IPS-18a (cell line): ENCODE measurements around the gene AGAP1.

Source experiments
- H3K27ac ChIP-seq: one replicate; pipeline ENCODE4 v1.5.1; 2013; ENCODE audit warnings: low read length
- H3K27me3 ChIP-seq: one replicate; pipeline ENCODE4 v1.6.1; 2013; ENCODE audit warnings: mild to moderate bottlenecking, low read length; ENCODE audit not compliant: control insufficient read depth, insufficient read depth
- H3K36me3 ChIP-seq: one replicate; pipeline ENCODE4 v1.6.1; 2013; ENCODE audit warnings: low read depth, low read length; ENCODE audit not compliant: control insufficient read depth
- H3K4me1 ChIP-seq: one replicate; pipeline ENCODE4 v1.6.1; 2013; ENCODE audit warnings: low read depth, low read length; ENCODE audit not compliant: control insufficient read depth
- H3K4me3 ChIP-seq: one replicate; pipeline ENCODE4 v1.5.1; 2013; ENCODE audit warnings: low read length
- H3K9ac ChIP-seq: one replicate; pipeline ENCODE4 v1.6.1; 2013; ENCODE audit warnings: mild to moderate bottlenecking, low read length, moderate library complexity
- H3K9me3 ChIP-seq: one replicate; pipeline ENCODE4 v1.6.1; 2013; ENCODE audit warnings: low read depth, low read length; ENCODE audit not compliant: control insufficient read depth

The AGAP1 gene

GRCh38 chr2:236156095-236156859, 662.4 kb downstream of the AGAP1 start:
- Histone ChIP-seq H3K27ac (no peak overlapping the region), H3K36me3 (no peaks in the 10 kb centered on the region), H3K9ac (no peak overlapping the region), H3K9me3 (peaks cover 3% of the 10 kb centered on the region), H3K27me3 (peaks cover 70% of the 10 kb centered on the region), H3K4me3 (no peak overlapping the region), H3K4me1 (peaks cover 20% of the 10 kb centered on the region)

- H3K27me3 ChIP-seq = peaks cover 76% of the 10 kb centered on the region
- H3K36me3 ChIP-seq = no peaks in the 10 kb centered on the region
- H3K9ac ChIP-seq = no peak overlapping the region
- H3K27ac ChIP-seq = no peak overlapping the region
- H3K4me1 ChIP-seq = peaks cover 20% of the 10 kb centered on the region
- no peak overlapping the region for H3K4me3 ChIP-seq
- peaks cover 3% of the 10 kb centered on the region for H3K9me3 ChIP-seq
These were observed 663.0 kb downstream of the AGAP1 start for GRCh38 chr2:236156860-236157194.

GRCh38 chr2:236157366-236157765, 663.5 kb downstream of the AGAP1 start:
- no peak overlapping the region for H3K4me3 ChIP-seq
- H3K36me3 ChIP-seq = no peaks in the 10 kb centered on the region
- peaks cover 23% of the 10 kb centered on the region for H3K4me1 ChIP-seq
- H3K9ac ChIP-seq = no peak overlapping the region
- H3K27ac ChIP-seq = no peak overlapping the region
- H3K9me3 ChIP-seq = peaks cover 3% of the 10 kb centered on the region
- H3K27me3 ChIP-seq = peaks cover 81% of the 10 kb centered on the region

- H3K27ac ChIP-seq = no peak overlapping the region
- peaks cover 87% of the 10 kb centered on the region for H3K27me3 ChIP-seq
- peaks cover 28% of the 10 kb centered on the region for H3K4me1 ChIP-seq
- no peak overlapping the region for H3K4me3 ChIP-seq
- no peaks in the 10 kb centered on the region for H3K9me3 ChIP-seq
- no peaks in the 10 kb centered on the region for H3K36me3 ChIP-seq
- no peak overlapping the region for H3K9ac ChIP-seq
These were observed 664.1 kb downstream of the AGAP1 start for GRCh38 chr2:236157815-236158498.

GRCh38 chr2:236158969-236159777, 665.3 kb downstream of the AGAP1 start:
- Histone ChIP-seq H3K4me3 (peak overlapping the region; percentile 31), H3K27ac (no peak overlapping the region), H3K36me3 (no peaks in the 10 kb centered on the region), H3K27me3 (peaks cover 99% of the 10 kb centered on the region), H3K9ac (no peak overlapping the region), H3K9me3 (no peaks in the 10 kb centered on the region), H3K4me1 (peaks cover 28% of the 10 kb centered on the region)

- peaks cover 31% of the 10 kb centered on the region for H3K4me1 ChIP-seq
- no peak overlapping the region for H3K4me3 ChIP-seq
- H3K9ac ChIP-seq = no peak overlapping the region
- H3K27me3 ChIP-seq = peaks cover 99% of the 10 kb centered on the region
- H3K36me3 ChIP-seq = no peaks in the 10 kb centered on the region
- no peak overlapping the region for H3K27ac ChIP-seq
- no peaks in the 10 kb centered on the region for H3K9me3 ChIP-seq
These were observed 665.9 kb downstream of the AGAP1 start for GRCh38 chr2:236159778-236160170.

- H3K27ac ChIP-seq = no peak overlapping the region
- H3K27me3 ChIP-seq = peaks cover 99% of the 10 kb centered on the region
- H3K36me3 ChIP-seq = peaks cover 1% of the 10 kb centered on the region
- H3K4me1 ChIP-seq = peaks cover 33% of the 10 kb centered on the region
- H3K9ac ChIP-seq = no peak overlapping the region
- no peaks in the 10 kb centered on the region for H3K9me3 ChIP-seq
- H3K4me3 ChIP-seq = no peak overlapping the region
These were observed 666.7 kb downstream of the AGAP1 start for GRCh38 chr2:236160366-236161081.

- H3K9me3 ChIP-seq = no peaks in the 10 kb centered on the region
- peaks cover 99% of the 10 kb centered on the region for H3K27me3 ChIP-seq
- H3K27ac ChIP-seq = no peak overlapping the region
- H3K4me3 ChIP-seq = no peak overlapping the region
- no peak overlapping the region for H3K9ac ChIP-seq
- peaks cover 5% of the 10 kb centered on the region for H3K36me3 ChIP-seq
- H3K4me1 ChIP-seq = peaks cover 33% of the 10 kb centered on the region
These were observed 667.2 kb downstream of the AGAP1 start for GRCh38 chr2:236161082-236161462.

GRCh38 chr2:236161531-236161930, 667.7 kb downstream of the AGAP1 start:
- Histone ChIP-seq H3K4me3 (no peak overlapping the region), H3K27me3 (peaks cover 99% of the 10 kb centered on the region), H3K27ac (no peak overlapping the region), H3K9me3 (no peaks in the 10 kb centered on the region), H3K9ac (no peak overlapping the region), H3K4me1 (peaks cover 34% of the 10 kb centered on the region), H3K36me3 (peaks cover 5% of the 10 kb centered on the region)

GRCh38 chr2:236162031-236162845, 668.4 kb downstream of the AGAP1 start:
- Histone ChIP-seq H3K36me3 (peaks cover 5% of the 10 kb centered on the region), H3K9me3 (no peaks in the 10 kb centered on the region), H3K9ac (no peak overlapping the region), H3K4me3 (no peak overlapping the region), H3K27ac (no peak overlapping the region), H3K27me3 (peaks cover 99% of the 10 kb centered on the region), H3K4me1 (peaks cover 38% of the 10 kb centered on the region)
